Upper lobe of right lung (tissue), 1 donor: Measurements from ENCODE around the gene RBKS. TPM values are rescaled to one million over a fixed set of nuclear protein-coding genes. Genes with fewer than 3 reads are reported as not detected.

Experiments used
- ATAC-seq: fragments of 200-7000 bp; cut with Tn5 transposase; one replicate; pipeline ENCODE4 v1.9.1; 2020; ENCODE audit warnings: mild to moderate bottlenecking, moderate library complexity
- DNase-seq: peaks from one replicate; pipeline ENCODE4 v3.0.0-alpha.2; 2020
- H3K27ac ChIP-seq: fragments of 200-600 bp; one replicate; pipeline ENCODE4 v1.8.0; 2022
- H3K27me3 ChIP-seq: fragments of 200-600 bp; one replicate; pipeline ENCODE4 v1.8.0; 2022; ENCODE audit warnings: mild to moderate bottlenecking
- H3K36me3 ChIP-seq: fragments of 200-600 bp; one replicate; pipeline ENCODE4 v1.8.0; 2022
- H3K4me1 ChIP-seq: fragments of 200-600 bp; one replicate; pipeline ENCODE4 v1.8.0; 2022
- H3K4me3 ChIP-seq: fragments of 200-600 bp; one replicate; pipeline ENCODE4 v1.8.0; 2022; ENCODE audit warnings: mild to moderate bottlenecking
- H3K9me3 ChIP-seq: fragments of 200-600 bp; one replicate; pipeline ENCODE4 v1.8.0; 2022
- intact Hi-C: fragments of 100-400 bp; cut with DNase I; formaldehyde crosslinking; loops from one replicate; pipeline ENCODE4 v1.11.0; 2022
- total RNA-seq: library from RNA; stranded (reverse); fragmentation: NEBNext Ultra II Directional; extraction: Animal tissue kit (Norgen Biotek cat#: 25700); gene quantifications from one replicate; pipeline ENCODE4 v1.2.1, GENCODE V29; 2021
- TF ChIP-seq, protein P1 (sequence below): fragments of 200-600 bp; IDR thresholded peaks from one replicate; pipeline ENCODE4 v1.8.0; 2022; ENCODE audit warnings: antibody characterized with exemption
- donor health status: DM: no; HTN: yes; CAD: no; lungs with severe emphysema.

RBKS gene
- total RNA-seq, 1 donor from 2014 or later, result 1.9 TPM

DNA sequence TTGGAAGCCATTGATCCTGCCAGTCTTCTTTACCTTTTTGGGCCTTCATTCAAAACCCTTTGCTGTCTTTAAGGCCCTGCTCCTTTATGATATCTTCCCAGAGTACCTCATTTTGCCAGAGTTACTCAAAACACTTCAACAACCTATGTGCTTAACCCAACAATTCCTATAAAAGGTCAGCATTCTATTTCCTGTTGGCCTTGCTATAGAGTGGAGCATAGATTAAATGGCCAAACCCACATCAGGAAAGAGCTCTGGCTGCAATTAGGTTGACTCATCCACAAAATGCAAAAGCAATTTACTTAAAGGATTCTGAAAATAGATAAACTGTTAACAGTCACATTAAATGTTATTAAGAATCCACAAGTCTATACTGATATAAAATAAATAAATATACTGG, 97.4 kb downstream of the RBKS start:
- Histone ChIP-seq H3K9me3 (no peaks in the 10 kb centered on the region), H3K4me3 (no peak overlapping the region), H3K4me1 (peaks cover 18% of the 10 kb centered on the region), H3K27me3 (no peaks in the 10 kb centered on the region), H3K27ac (no peak overlapping the region), H3K36me3 (no peaks in the 10 kb centered on the region)
- ATAC-seq (no peak), DNase-seq (no peak)
- TF ChIP-seq, protein P1, sequence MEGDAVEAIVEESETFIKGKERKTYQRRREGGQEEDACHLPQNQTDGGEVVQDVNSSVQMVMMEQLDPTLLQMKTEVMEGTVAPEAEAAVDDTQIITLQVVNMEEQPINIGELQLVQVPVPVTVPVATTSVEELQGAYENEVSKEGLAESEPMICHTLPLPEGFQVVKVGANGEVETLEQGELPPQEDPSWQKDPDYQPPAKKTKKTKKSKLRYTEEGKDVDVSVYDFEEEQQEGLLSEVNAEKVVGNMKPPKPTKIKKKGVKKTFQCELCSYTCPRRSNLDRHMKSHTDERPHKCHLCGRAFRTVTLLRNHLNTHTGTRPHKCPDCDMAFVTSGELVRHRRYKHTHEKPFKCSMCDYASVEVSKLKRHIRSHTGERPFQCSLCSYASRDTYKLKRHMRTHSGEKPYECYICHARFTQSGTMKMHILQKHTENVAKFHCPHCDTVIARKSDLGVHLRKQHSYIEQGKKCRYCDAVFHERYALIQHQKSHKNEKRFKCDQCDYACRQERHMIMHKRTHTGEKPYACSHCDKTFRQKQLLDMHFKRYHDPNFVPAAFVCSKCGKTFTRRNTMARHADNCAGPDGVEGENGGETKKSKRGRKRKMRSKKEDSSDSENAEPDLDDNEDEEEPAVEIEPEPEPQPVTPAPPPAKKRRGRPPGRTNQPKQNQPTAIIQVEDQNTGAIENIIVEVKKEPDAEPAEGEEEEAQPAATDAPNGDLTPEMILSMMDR, result no peak
- intact Hi-C loops, result no loop called here

DNA sequence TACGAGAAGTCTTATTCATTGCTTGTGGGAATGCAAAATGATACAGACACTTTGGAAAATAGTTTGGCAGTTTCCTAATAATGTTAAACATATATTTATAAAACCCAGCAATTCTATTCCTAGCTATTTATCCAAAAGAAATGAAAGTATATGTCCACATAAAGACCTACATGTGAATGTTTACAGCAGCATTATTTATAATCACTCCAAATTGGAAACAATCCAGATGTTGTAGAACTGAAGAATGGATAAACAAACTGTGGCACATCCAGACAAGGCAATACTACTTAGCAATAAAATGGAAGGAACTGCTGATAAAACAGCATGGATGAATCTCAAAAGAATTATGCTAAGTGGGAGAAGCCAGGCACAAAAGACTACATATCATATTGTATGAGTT, 99.4 kb downstream of the RBKS start:
- DNase-seq, result no peak

GRCh38 chr2:27782701-27783100, 107.5 kb downstream of the RBKS start:
- no peaks in the 10 kb centered on the region for H3K4me1 ChIP-seq
- TF ChIP-seq, protein P1, result no peak
- DNase-seq, result no peak
- no peak for ATAC-seq
- no peaks in the 10 kb centered on the region for H3K9me3 ChIP-seq
- peaks cover 12% of the 10 kb centered on the region for H3K36me3 ChIP-seq
- H3K27ac ChIP-seq, result no peak overlapping the region
- no peaks in the 10 kb centered on the region for H3K27me3 ChIP-seq
- H3K4me3 ChIP-seq, result no peak overlapping the region
- intact Hi-C loops, result no loop called here

More for the DNA sequence above, 99.4 kb downstream of the RBKS start:
- intact Hi-C loops, result no loop called here
- H3K4me3 ChIP-seq, result no peak overlapping the region
- no peak for ATAC-seq
- TF ChIP-seq, protein P1, result no peak
- H3K27me3 ChIP-seq, result no peaks in the 10 kb centered on the region
- H3K4me1 ChIP-seq, result peaks cover 6% of the 10 kb centered on the region
- H3K36me3 ChIP-seq, result no peaks in the 10 kb centered on the region
- H3K27ac ChIP-seq, result no peak overlapping the region
- H3K9me3 ChIP-seq, result no peaks in the 10 kb centered on the region

DNA sequence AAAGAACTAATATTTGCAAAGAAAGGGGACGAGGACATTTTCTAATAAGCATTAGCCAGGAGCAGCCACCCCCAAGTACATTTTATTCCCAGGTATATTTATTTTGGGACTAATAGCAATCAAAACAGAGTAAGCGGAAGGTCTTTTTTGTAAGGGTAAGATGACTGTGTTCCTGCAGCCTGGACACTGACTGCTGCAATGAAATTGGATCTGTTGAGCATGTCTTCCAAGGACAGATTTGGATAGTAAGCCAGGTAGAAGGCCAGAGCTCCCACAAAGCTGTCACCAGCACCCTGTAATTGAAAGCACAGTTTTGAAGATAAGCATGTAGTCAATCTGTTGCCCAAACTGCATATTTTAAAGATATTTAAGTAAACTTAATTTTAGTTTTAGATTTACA, 108.7 kb downstream of the RBKS start:
- TF ChIP-seq, protein P1, result no peak
- Histone ChIP-seq H3K27ac (no peak overlapping the region), H3K27me3 (no peaks in the 10 kb centered on the region), H3K4me3 (no peak overlapping the region), H3K4me1 (peaks cover 5% of the 10 kb centered on the region), H3K36me3 (peaks cover 12% of the 10 kb centered on the region), H3K9me3 (no peaks in the 10 kb centered on the region)
- DNase-seq (no peak), ATAC-seq (no peak)
- intact Hi-C loops, result no loop called here

GRCh38 chr2:27779417-27780055, 110.7 kb downstream of the RBKS start:
- no peak for ATAC-seq

More at GRCh38 chr2:27779417-27780055, 110.7 kb downstream of the RBKS start:
- intact Hi-C loops, result no loop called here
- H3K4me1 ChIP-seq, result peaks cover 10% of the 10 kb centered on the region
- TF ChIP-seq, protein P1, result no peak
- H3K4me3 ChIP-seq, result no peak overlapping the region
- H3K36me3 ChIP-seq, result peaks cover 22% of the 10 kb centered on the region
- H3K9me3 ChIP-seq, result no peaks in the 10 kb centered on the region
- H3K27me3 ChIP-seq, result no peaks in the 10 kb centered on the region
- no peak for DNase-seq
- peak overlapping the region; percentile 37 for H3K27ac ChIP-seq
